HCT116 (cell line): Measurements from ENCODE around the gene DNHD1. TPM values are rescaled to one million over a fixed set of nuclear protein-coding genes. Genes with fewer than 3 reads are reported as not detected.

ENCODE experiments used
- ATAC-seq: fragments of 200-7000 bp; cut with Tn5 transposase; 2 replicates; pipeline ENCODE4 v1.9.1; 2020; ENCODE audit warnings: mild to moderate bottlenecking, moderate library complexity
- BruUV-seq: library from RNA; stranded (reverse); fragments of 400-500 nt; replicated peaks from 2 replicates; lab custom pipeline; 2021; lab: Mats Ljungman, UMichigan
- CTCF ChIA-PET: fragments of 300-600 bp; sonication (Branson Sonifier 250); formaldehyde crosslinking; loops from one replicate; lab custom pipeline; 2021; ENCODE audit warnings: antibody characterized with exemption; lab: Charles Lee
- POLR2A ChIA-PET: fragments of 300-600, 350-600 bp; sonication (Branson Sonifier 250); formaldehyde crosslinking; loops from one replicate; lab custom pipeline; 2021; ENCODE audit warnings: antibody characterized with exemption; lab: Charles Lee
- RAD21 ChIA-PET, 2 experiments: fragments of 300-600 bp; sonication (Branson Sonifier 250); formaldehyde crosslinking; loops; one replicate each; lab custom pipeline; 2023; ENCODE audit warnings: low total read pairs in 2 of 2; ENCODE audit not compliant: uncharacterized antibody in 2 of 2, unreplicated experiment in 2 of 2, low non-redundant PET in 1 of 2; lab: Charles Lee
- DNase-seq: peaks from one replicate; pipeline ENCODE4 v3.0.0-alpha.2; 2010; ENCODE audit warnings: low read depth, low spot score
- H2AFZ ChIP-seq: fragments of 200-600 bp; shearing (Covaris generic), sonication (generic); 2 replicates; pipeline ENCODE4 v1.6.1; 2017; ENCODE audit warnings: low read depth, mixed run types, mixed read lengths, antibody characterized with exemption, low read length; ENCODE audit not compliant: poor library complexity, severe bottlenecking
- H3K27ac ChIP-seq: 2 replicates; pipeline ENCODE4 v1.5.1; 2012; ENCODE audit warnings: low read depth, low read length
- H3K27me3 ChIP-seq: fragments of 200-600 bp; sonication (generic); 2 replicates; pipeline ENCODE4 v1.6.1; 2016; ENCODE audit warnings: mixed run types, low read length, mixed read lengths; ENCODE audit not compliant: insufficient read depth
- H3K36me3 ChIP-seq, 2 experiments: fragments of 200-500 bp in 1 of 2; fragments of 200-600 bp in 1 of 2; sonication (Bioruptor generic) in 1 of 2; sonication (generic) in 1 of 2; 2 replicates each; pipeline versions ENCODE4 v1.5.1 to v1.6.1; 2014 to 2016; ENCODE audit warnings: low read length in 2 of 2, inconsistent platforms in 1 of 2, mixed read lengths in 1 of 2, mixed run types in 1 of 2; ENCODE audit not compliant: insufficient read depth in 2 of 2, control insufficient read depth in 1 of 2
- H3K4me1 ChIP-seq, 2 experiments: fragments of 200-600 bp in 1 of 2; sonication (generic) in 1 of 2; 2 replicates each; pipeline versions ENCODE4 v1.5.1 to v1.6.1; 2012 to 2017; ENCODE audit warnings: low read length in 2 of 2, inconsistent platforms in 1 of 2, mild to moderate bottlenecking in 1 of 2, mixed read lengths in 1 of 2, mixed run types in 1 of 2, moderate library complexity in 1 of 2; ENCODE audit not compliant: insufficient read depth in 2 of 2, control insufficient read depth in 1 of 2
- H3K4me2 ChIP-seq: fragments of 200-600 bp; sonication (generic); 2 replicates; pipeline ENCODE4 v1.6.1; 2017; ENCODE audit warnings: mixed run types, low read length, mixed read lengths
- H3K4me3 ChIP-seq, 2 experiments: fragments of 200-600 bp in 1 of 2; sonication (generic) in 1 of 2; replicated peaks in 1 of 2; 2 replicates each; pipeline ENCODE4 v1.5.1; 2011 to 2016; ENCODE audit warnings: low read length in 2 of 2, control low read depth in 1 of 2, low read depth in 1 of 2, mild to moderate bottlenecking in 1 of 2, mixed read lengths in 1 of 2, mixed run types in 1 of 2
- H3K79me2 ChIP-seq: fragments of 200-600 bp; sonication (generic); 2 replicates; pipeline ENCODE4 v1.6.1; 2017; ENCODE audit warnings: mild to moderate bottlenecking, mixed run types, low read length, moderate library complexity, mixed read lengths; ENCODE audit not compliant: insufficient read depth
- H3K9ac ChIP-seq: fragments of 200-600 bp; sonication (generic); 2 replicates; pipeline ENCODE4 v1.6.1; 2016; ENCODE audit warnings: low read length, mixed read lengths
- H3K9me2 ChIP-seq: fragments of 200-600 bp; sonication (generic), shearing (Covaris generic); 2 replicates; pipeline ENCODE4 v1.6.1; 2017; ENCODE audit warnings: mixed run types, mild to moderate bottlenecking, moderate library complexity; ENCODE audit not compliant: insufficient read depth
- H3K9me3 ChIP-seq, 2 experiments: fragments of 200-500 bp in 1 of 2; fragments of 200-600 bp in 1 of 2; sonication (Bioruptor generic) in 1 of 2; sonication (generic) in 1 of 2; 2 replicates each; pipeline ENCODE4 v1.6.1; 2014 to 2017; ENCODE audit warnings: low read length in 2 of 2, mixed read lengths in 2 of 2, inconsistent platforms in 1 of 2, low read depth in 1 of 2, mild to moderate bottlenecking in 1 of 2, mixed run types in 1 of 2, moderate library complexity in 1 of 2; ENCODE audit not compliant: control insufficient read depth in 1 of 2, insufficient read depth in 1 of 2
- H4K20me1 ChIP-seq: fragments of 200-600 bp; sonication (generic), shearing (Covaris generic); 2 replicates; pipeline ENCODE4 v1.6.1; 2017; ENCODE audit warnings: mixed run types, mild to moderate bottlenecking, moderate library complexity; ENCODE audit not compliant: insufficient read depth
- ATF3 ChIP-seq: IDR thresholded peaks from 2 replicates; pipeline ENCODE4 v1.6.1; 2012
- CEBPB ChIP-seq: IDR thresholded peaks from 2 replicates; pipeline ENCODE4 v1.6.1; 2012; ENCODE audit warnings: low read depth
- EGR1 ChIP-seq: IDR thresholded peaks from 2 replicates; pipeline ENCODE4 v1.6.1; 2012; ENCODE audit warnings: low read depth
- ELF1 ChIP-seq: IDR thresholded peaks from 2 replicates; pipeline ENCODE4 v1.6.1; 2012; ENCODE audit warnings: low read depth, borderline replicate concordance
- EZH2phosphoT487 ChIP-seq: fragments of 200-600 bp; IDR thresholded peaks from 2 replicates; pipeline ENCODE4 v1.6.1; 2018; ENCODE audit warnings: antibody characterized with exemption, borderline replicate concordance
- FOSL1 ChIP-seq: IDR thresholded peaks from 2 replicates; pipeline ENCODE4 v1.6.1; 2012; ENCODE audit warnings: low read depth
- MAX ChIP-seq: IDR thresholded peaks from 2 replicates; pipeline ENCODE4 v1.6.1; 2012
- POLR2A ChIP-seq: IDR thresholded peaks from 2 replicates; pipeline ENCODE4 v1.7.0; 2011; ENCODE audit warnings: borderline replicate concordance; ENCODE audit not compliant: insufficient read depth, insufficient read length; ENCODE audit errors: extremely low read depth
- POLR2AphosphoS5 ChIP-seq: IDR thresholded peaks from 2 replicates; pipeline ENCODE4 v1.6.1; 2011; ENCODE audit warnings: mild to moderate bottlenecking, low read depth, low read length, moderate library complexity
- RAD21 ChIP-seq: IDR thresholded peaks from 2 replicates; pipeline ENCODE4 v1.6.1; 2012; ENCODE audit warnings: low read depth, mild to moderate bottlenecking
- REST ChIP-seq: IDR thresholded peaks from 2 replicates; pipeline ENCODE4 v1.6.1; 2012; ENCODE audit warnings: low read depth
- SRF ChIP-seq: IDR thresholded peaks from 2 replicates; pipeline ENCODE4 v1.6.1; 2012; ENCODE audit warnings: low read depth
- TCF7L2 ChIP-seq: IDR thresholded peaks from 2 replicates; pipeline ENCODE4 v1.7.0; 2011; ENCODE audit warnings: borderline replicate concordance, inconsistent platforms; ENCODE audit not compliant: insufficient read depth, insufficient read length; ENCODE audit errors: extremely low read depth
- YY1 ChIP-seq: IDR thresholded peaks from 2 replicates; pipeline ENCODE4 v1.6.1; 2011; ENCODE audit warnings: low read length, low read depth, moderate library complexity, mild to moderate bottlenecking; ENCODE audit not compliant: insufficient replicate concordance; ENCODE audit errors: extremely low read depth
- intact Hi-C: fragments of 100-400 bp; cut with micrococcal nuclease; formaldehyde crosslinking; loops from 2 replicates; pipeline ENCODE4 v1.10.0; 2022
- total RNA-seq: library from RNA; stranded (reverse); gene quantifications from one replicate; pipeline ENCODE4 v1.2.1, GENCODE V29; 2021; ENCODE audit not compliant: unreplicated experiment
- TF ChIP-seq, protein P1 (sequence below), 3 experiments: fragments of 200-600 bp in 1 of 3; sonication (generic) in 1 of 3; IDR thresholded peaks in 2 of 3; conservative IDR thresholded peaks in 1 of 3; 2 replicates each; pipeline ENCODE4 v1.5.1; 2012 to 2017; ENCODE audit warnings: low read depth in 2 of 3, low read length in 2 of 3, antibody characterized with exemption in 1 of 3, borderline replicate concordance in 1 of 3, control low read depth in 1 of 3, mild to moderate bottlenecking in 1 of 3, mixed read lengths in 1 of 3, mixed run types in 1 of 3, moderate library complexity in 1 of 3; ENCODE audit not compliant: insufficient read depth in 1 of 3

Gene DNHD1
- total RNA-seq, 1 experiment from 2014 or later = 8.0 TPM

DNA sequence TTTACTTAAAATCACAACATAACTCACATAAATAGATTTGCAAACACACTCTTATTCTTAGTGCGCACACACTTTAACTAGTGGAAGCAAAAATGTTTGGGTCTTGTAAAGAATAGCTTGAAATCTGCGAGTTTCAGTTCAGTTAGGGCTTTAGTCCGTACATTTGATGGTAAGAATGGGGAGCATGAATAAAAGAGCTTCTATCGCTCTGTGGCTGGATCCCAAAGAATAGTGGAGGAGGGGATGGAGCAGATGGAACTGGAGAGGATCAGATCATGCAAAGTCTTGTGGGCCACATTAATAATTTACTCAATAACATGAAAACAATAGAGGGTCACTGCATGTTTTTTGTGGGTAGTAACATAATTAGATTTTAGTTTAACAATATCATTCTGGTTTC, 44.3 kb downstream of the DNHD1 start:
- ChIA-PET RAD21 (no interaction called here), CTCF (interaction anchor here (1.4 to 1.6 kb wide), 2 partner anchors 10 to 126 kb away, joined by 3 to 5 read pairs; no protein-coding TSS in a partner anchor)
- no TSS peak for BruUV-seq
- no peaks in the 10 kb centered on the region for H3K9me2 ChIP-seq
- no peak overlapping the region for H3K9ac ChIP-seq
- ATAC-seq (no peak), DNase-seq (no peak)
- no peak overlapping the region for H2AFZ ChIP-seq
- intact Hi-C loops = no loop called here
- no peaks in the 10 kb centered on the region for H3K4me1 ChIP-seq
- no peaks in the 10 kb centered on the region for H3K79me2 ChIP-seq
- no peaks in the 10 kb centered on the region for H3K36me3 ChIP-seq
- no peaks in the 10 kb centered on the region for H3K9me3 ChIP-seq
- no peaks in the 10 kb centered on the region for H3K27me3 ChIP-seq
- H3K27ac ChIP-seq = no peak overlapping the region
- no peak overlapping the region for H3K4me2 ChIP-seq
- no peaks in the 10 kb centered on the region for H4K20me1 ChIP-seq
- H3K4me3 ChIP-seq = no peak overlapping the region
- TF ChIP-seq CEBPB (no peak), POLR2AphosphoS5 (no peak), MAX (no peak), REST (no peak), EGR1 (no peak), ELF1 (no peak), RAD21 (no peak), FOSL1 (no peak), ATF3 (no peak), EZH2phosphoT487 (no peak), TCF7L2 (no peak), SRF (no peak), POLR2A (no peak), YY1 (no peak)
- TF ChIP-seq, protein P1, sequence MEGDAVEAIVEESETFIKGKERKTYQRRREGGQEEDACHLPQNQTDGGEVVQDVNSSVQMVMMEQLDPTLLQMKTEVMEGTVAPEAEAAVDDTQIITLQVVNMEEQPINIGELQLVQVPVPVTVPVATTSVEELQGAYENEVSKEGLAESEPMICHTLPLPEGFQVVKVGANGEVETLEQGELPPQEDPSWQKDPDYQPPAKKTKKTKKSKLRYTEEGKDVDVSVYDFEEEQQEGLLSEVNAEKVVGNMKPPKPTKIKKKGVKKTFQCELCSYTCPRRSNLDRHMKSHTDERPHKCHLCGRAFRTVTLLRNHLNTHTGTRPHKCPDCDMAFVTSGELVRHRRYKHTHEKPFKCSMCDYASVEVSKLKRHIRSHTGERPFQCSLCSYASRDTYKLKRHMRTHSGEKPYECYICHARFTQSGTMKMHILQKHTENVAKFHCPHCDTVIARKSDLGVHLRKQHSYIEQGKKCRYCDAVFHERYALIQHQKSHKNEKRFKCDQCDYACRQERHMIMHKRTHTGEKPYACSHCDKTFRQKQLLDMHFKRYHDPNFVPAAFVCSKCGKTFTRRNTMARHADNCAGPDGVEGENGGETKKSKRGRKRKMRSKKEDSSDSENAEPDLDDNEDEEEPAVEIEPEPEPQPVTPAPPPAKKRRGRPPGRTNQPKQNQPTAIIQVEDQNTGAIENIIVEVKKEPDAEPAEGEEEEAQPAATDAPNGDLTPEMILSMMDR (IDR thresholded peaks at IDR 0.05 in 2 of 3, conservative IDR thresholded peaks at IDR 0.05 in 1 of 3; ENCODE audit: borderline replicate concordance in 1 of 3, insufficient read depth in 1 of 3, low read depth in 2 of 3, low read length in 2 of 3) = no peak
- TF ChIP-seq, all 23 proteins: peak for 0
- POLR2A ChIA-PET = no interaction called here
